H1 (cell line): Measurements from ENCODE around the gene DNAJC7. TPM values are rescaled to one million over a fixed set of nuclear protein-coding genes. Genes with fewer than 3 reads are reported as not detected.

Experiments used
- CTCF ChIA-PET: fragments of 300-600 bp; sonication (Branson Sonifier 250); formaldehyde crosslinking; loops from one replicate; lab custom pipeline; 2021; ENCODE audit not compliant: partially characterized antibody; lab: Charles Lee
- POLR2A ChIA-PET: fragments of 300-600 bp; sonication (Branson Sonifier 250); formaldehyde crosslinking; loops from one replicate; lab custom pipeline; 2021; ENCODE audit warnings: inconsistent platforms; ENCODE audit not compliant: partially characterized antibody; lab: Charles Lee
- DNase-seq, 2 experiments: peaks; one replicate each; pipeline versions ENCODE4 v3.0.0 to v3.0.0-alpha.2; 2010 to 2022; ENCODE audit warnings: low spot score in 2 of 2, low read depth in 1 of 2, mixed read lengths in 1 of 2
- FAIRE-seq: peaks from 2 replicates; lab custom pipeline; 2011; peaks lifted over from hg19 to GRCh38; lab: Jason Lieb, UNC
- H2AFZ ChIP-seq: 2 replicates; pipeline ENCODE4 v1.8.1; 2012; ENCODE audit warnings: low read length, inconsistent platforms
- H2AK5ac ChIP-seq: 2 replicates; pipeline ENCODE4 v1.6.1; 2013; ENCODE audit warnings: low read depth, low read length
- H2BK120ac ChIP-seq: replicated peaks from 2 replicates; pipeline ENCODE3; 2013; ENCODE audit warnings: low read depth, low read length, inconsistent platforms
- H2BK12ac ChIP-seq: 2 replicates; pipeline ENCODE4 v1.6.1; 2013; ENCODE audit warnings: low read depth, low read length
- H2BK15ac ChIP-seq: 2 replicates; pipeline ENCODE4 v1.6.1; 2013; ENCODE audit warnings: low read length
- H2BK20ac ChIP-seq: 2 replicates; pipeline ENCODE4 v1.6.1; 2013; ENCODE audit warnings: low read length
- H2BK5ac ChIP-seq: 2 replicates; pipeline ENCODE4 v1.6.1; 2013; ENCODE audit warnings: low read depth, low read length
- H3K14ac ChIP-seq: 2 replicates; pipeline ENCODE4 v1.6.1; 2013; ENCODE audit warnings: inconsistent platforms; ENCODE audit not compliant: insufficient read length
- H3K18ac ChIP-seq: 2 replicates; pipeline ENCODE4 v1.6.1; 2013; ENCODE audit warnings: low read length; ENCODE audit errors: extremely low read depth
- H3K23ac ChIP-seq: 2 replicates; pipeline ENCODE4 v1.6.1; 2013; ENCODE audit warnings: inconsistent platforms; ENCODE audit not compliant: insufficient read length
- H3K23me2 ChIP-seq: 2 replicates; pipeline ENCODE4 v1.6.1; 2013; ENCODE audit warnings: low read depth, low read length
- H3K27ac ChIP-seq: 2 replicates; pipeline ENCODE4 v1.6.1; 2011; ENCODE audit warnings: low read depth, low read length, inconsistent platforms
- H3K27me3 ChIP-seq, 4 experiments: replicated peaks in 1 of 4; 1 replicate in 1 of 4; 2 replicates in 3 of 4; pipeline versions ENCODE4 v1.6.1 to v1.8.1; 2011 to 2013; ENCODE audit warnings: low read length in 3 of 4, mild to moderate bottlenecking in 3 of 4, inconsistent platforms in 2 of 4, mixed read lengths in 2 of 4, moderate library complexity in 1 of 4; ENCODE audit not compliant: control insufficient read depth in 3 of 4, insufficient read depth in 3 of 4; ENCODE audit errors: extremely low read depth in 1 of 4
- H3K36me3 ChIP-seq, 4 experiments: 2 replicates each; pipeline versions ENCODE4 v1.6.1 to v1.8.1; 2011 to 2013; ENCODE audit warnings: mild to moderate bottlenecking in 4 of 4, low read length in 3 of 4, moderate library complexity in 2 of 4, control low read depth in 1 of 4, inconsistent platforms in 1 of 4; ENCODE audit not compliant: insufficient read depth in 4 of 4, control insufficient read depth in 2 of 4
- H3K4ac ChIP-seq: replicated peaks from 2 replicates; pipeline ENCODE3; 2013; ENCODE audit warnings: low read length, low read depth, mixed read lengths, inconsistent platforms; ENCODE audit not compliant: insufficient read length
- H3K4me1 ChIP-seq, 4 experiments: replicated peaks in 1 of 4; 1 replicate in 1 of 4; 2 replicates in 3 of 4; pipeline versions ENCODE4 v1.6.1 to v1.8.1; 2011 to 2013; ENCODE audit warnings: low read length in 3 of 4, inconsistent platforms in 2 of 4, mixed read lengths in 1 of 4; ENCODE audit not compliant: insufficient read depth in 4 of 4, control insufficient read depth in 3 of 4
- H3K4me2 ChIP-seq, 2 experiments: 2 replicates each; pipeline versions ENCODE4 v1.6.1 to v1.8.1; 2011 to 2013; ENCODE audit warnings: low read depth in 2 of 2, low read length in 2 of 2, control low read depth in 1 of 2, inconsistent platforms in 1 of 2, mild to moderate bottlenecking in 1 of 2; ENCODE audit not compliant: insufficient read depth in 1 of 2
- H3K4me3 ChIP-seq, 4 experiments: fragments of 200-600, 300-600 bp in 1 of 4; sonication (generic), shearing (Covaris generic), sonication (Bioruptor Twin) in 1 of 4; 2 replicates each; pipeline versions ENCODE4 v1.5.1 to v1.8.1; 2011 to 2016; ENCODE audit warnings: low read length in 4 of 4, low read depth in 3 of 4, control low read depth in 2 of 4, inconsistent platforms in 2 of 4, mild to moderate bottlenecking in 2 of 4, mixed read lengths in 1 of 4, moderate library complexity in 1 of 4; ENCODE audit not compliant: insufficient read depth in 2 of 4; ENCODE audit errors: extremely low read depth in 1 of 4
- H3K56ac ChIP-seq: replicated peaks from 2 replicates; pipeline ENCODE3; 2013; ENCODE audit warnings: low read depth, mild to moderate bottlenecking, mixed read lengths, low read length, inconsistent platforms; ENCODE audit not compliant: insufficient read length
- H3K79me1 ChIP-seq: 2 replicates; pipeline ENCODE4 v1.6.1; 2013; ENCODE audit warnings: low read depth, low read length, control low read depth
- H3K79me2 ChIP-seq, 2 experiments: 2 replicates each; pipeline versions ENCODE4 v1.6.1 to v1.8.1; 2012 to 2013; ENCODE audit warnings: low read length in 2 of 2, mild to moderate bottlenecking in 2 of 2, inconsistent platforms in 1 of 2; ENCODE audit not compliant: insufficient read depth in 2 of 2, control insufficient read depth in 1 of 2
- H3K9ac ChIP-seq, 4 experiments: replicated peaks in 1 of 4; 1 replicate in 1 of 4; 2 replicates in 3 of 4; pipeline versions ENCODE4 v1.6.1 to v1.8.1; 2011 to 2013; ENCODE audit warnings: low read depth in 3 of 4, low read length in 3 of 4, control low read depth in 2 of 4, mild to moderate bottlenecking in 2 of 4, moderate library complexity in 2 of 4, inconsistent platforms in 1 of 4; ENCODE audit errors: extremely low read depth in 1 of 4
- H3K9me3 ChIP-seq, 2 experiments: 2 replicates each; pipeline versions ENCODE4 v1.6.1 to v1.8.1; 2012 to 2013; ENCODE audit warnings: mild to moderate bottlenecking in 2 of 2, moderate library complexity in 2 of 2, control low read depth in 1 of 2, inconsistent platforms in 1 of 2, low read depth in 1 of 2, low read length in 1 of 2, mixed read lengths in 1 of 2; ENCODE audit not compliant: insufficient read depth in 2 of 2
- H4K20me1 ChIP-seq, 2 experiments: replicated peaks in 1 of 2; 2 replicates each; pipeline versions ENCODE3 to v1.8.1; 2011 to 2013; ENCODE audit warnings: inconsistent platforms in 2 of 2, low read length in 2 of 2, mild to moderate bottlenecking in 1 of 2; ENCODE audit not compliant: insufficient read depth in 2 of 2, control insufficient read depth in 1 of 2
- H4K5ac ChIP-seq: 2 replicates; pipeline ENCODE4 v1.6.1; 2013; ENCODE audit warnings: low read length, low read depth, mixed read lengths, inconsistent platforms; ENCODE audit not compliant: insufficient read length
- H4K8ac ChIP-seq: 2 replicates; pipeline ENCODE4 v1.8.0; 2013; ENCODE audit warnings: mild to moderate bottlenecking, moderate library complexity, low read length, inconsistent platforms; ENCODE audit not compliant: insufficient read depth; ENCODE audit errors: extremely low read depth
- H4K91ac ChIP-seq: replicated peaks from 2 replicates; pipeline ENCODE3; 2013; ENCODE audit warnings: low read length, mixed read lengths, inconsistent platforms; ENCODE audit not compliant: insufficient read length
- CBX8 ChIP-seq: fragments of 300-800, 300-1000 bp; sonication (generic); IDR thresholded peaks from 2 replicates; pipeline ENCODE4 v1.7.1; 2016; ENCODE audit warnings: low read depth, low read length, borderline replicate concordance
- TBP ChIP-seq: IDR thresholded peaks from 2 replicates; pipeline ENCODE4 v1.6.1; 2011; ENCODE audit warnings: low read depth, low read length, improper control_type of control experiment
- TCF12 ChIP-seq: IDR thresholded peaks from 2 replicates; pipeline ENCODE4 v1.6.1; 2011; ENCODE audit warnings: low read depth, mild to moderate bottlenecking, low read length
- WGBS, 2 experiments: shearing (Covaris generic) in 1 of 2; methylation state at CpG; one replicate each; pipeline versions ENCODE4 v1.1.6 to v1.1.7; 2013 to 2015; ENCODE audit warnings: low lambda C conversion rate in 2 of 2, mixed read lengths in 2 of 2, inconsistent platforms in 1 of 2, low coverage in 1 of 2, missing lambda C conversion rate in 1 of 2; ENCODE audit not compliant: insufficient replicate concordance in 2 of 2, insufficient coverage in 1 of 2, insufficient read length in 1 of 2; ENCODE audit errors: extremely low coverage in 1 of 2, missing lambda C conversion rate in 1 of 2; 5-methylcytosine and 5-hydroxymethylcytosine counted together
- polyA plus RNA-seq, 7 experiments: library from polyadenylated mRNA; depleted of rRNA in 3 of 7; stranded (reverse) in 5 of 7; unstranded in 2 of 7; fragments of >200 nt in 5 of 7; fragments of 200-250 nt in 2 of 7; gene quantifications; 1 replicate in 5 of 7; 2 replicates in 1 of 7; 4 replicates in 1 of 7; pipeline versions ENCODE4 v1.2.1 to v1.2.3, GENCODE V29; 2011 to 2013; ENCODE audit warnings: missing spikeins in 2 of 7, mixed read lengths in 2 of 7
- total RNA-seq: library from RNA; stranded (reverse); fragmentation: NEBNext Ultra II Directional; extraction: Animal tissue kit (Norgen Biotek cat#: 25700); gene quantifications from 2 replicates; pipeline ENCODE4 v1.2.1, GENCODE V29; 2021
- TF ChIP-seq, protein P1 (sequence below): IDR thresholded peaks from 2 replicates; pipeline ENCODE4 v1.6.1; 2012; ENCODE audit warnings: inconsistent platforms

The DNAJC7 gene
- total and polyA plus RNA-seq, 2 of the 8 experiments (the other 6 are each of a cell fraction or from before 2014, with no cell fraction given), result 31.0 to 148 TPM

DNA sequence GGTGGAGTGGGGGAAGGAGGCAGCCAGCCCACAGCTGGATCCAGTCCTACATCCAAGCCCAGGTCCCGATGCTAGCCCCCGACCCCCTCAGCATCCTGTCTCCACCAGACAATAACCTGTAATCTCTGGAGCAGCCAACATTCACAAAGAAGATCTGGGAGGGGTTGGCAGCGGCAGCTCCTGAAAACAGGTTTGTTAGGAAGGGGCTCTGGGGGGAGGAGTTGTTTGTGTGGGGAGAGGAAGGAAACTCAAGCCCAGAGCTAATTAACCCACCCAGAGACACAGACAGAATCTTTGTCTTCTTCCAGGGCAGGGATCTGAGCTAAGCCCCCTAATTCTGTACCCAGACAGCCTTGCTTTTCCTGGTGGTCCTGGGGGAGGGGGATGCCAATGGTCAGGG, 37.8 kb upstream of the DNAJC7 start:
- Histone ChIP-seq H4K5ac (no peak overlapping the region), H3K27ac (no peak overlapping the region), H3K23ac (no peak overlapping the region), H3K79me1 (no peaks in the 10 kb centered on the region), H2BK5ac (no peak overlapping the region), H3K4me3 (no peak overlapping the region), H3K4me1 (peaks cover 0 to 26% (median 14%) of the 10 kb centered on the region in 4 experiments; a peak in 6 of 7 replicates), H4K8ac (no peak overlapping the region), H2BK20ac (0 out of 2 replicates have a peak overlapping the region, but pooled peaks have one; percentile 56), H4K20me1 (no peaks in the 10 kb centered on the region), H3K4me2 (no peak overlapping the region; a peak in 1 of 4 replicates), H2AK5ac (no peak overlapping the region), H4K91ac (no peak overlapping the region), H3K36me3 (no peaks in the 10 kb centered on the region), H2BK15ac (no peak overlapping the region), H3K23me2 (peaks cover 5% of the 10 kb centered on the region; the same call in 1 of the 2 replicates), H3K27me3 (peaks cover 0 to 3% (median 0%) of the 10 kb centered on the region in 4 experiments; a peak in 2 of 7 replicates), H3K14ac (no peak overlapping the region), H3K18ac (no peak overlapping the region), H3K79me2 (no peaks in the 10 kb centered on the region), H3K9me3 (no peaks in the 10 kb centered on the region), H2BK12ac (0 out of 2 replicates have a peak overlapping the region, but pooled peaks have one; percentile 20), H2BK120ac (no peak overlapping the region), H3K4ac (no peak overlapping the region), H2AFZ (no peak overlapping the region), H3K9ac (no peak overlapping the region), H3K56ac (no peak overlapping the region)
- 0 out of 2 replicates have a peak, but pooled peaks have one; percentile 33 for TF ChIP-seq TCF12
- no peak for TF ChIP-seq CBX8
- TF ChIP-seq TBP, result no peak
- TF ChIP-seq, protein P1, sequence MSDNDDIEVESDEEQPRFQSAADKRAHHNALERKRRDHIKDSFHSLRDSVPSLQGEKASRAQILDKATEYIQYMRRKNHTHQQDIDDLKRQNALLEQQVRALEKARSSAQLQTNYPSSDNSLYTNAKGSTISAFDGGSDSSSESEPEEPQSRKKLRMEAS, result no peak
- 27% methylated on average over 2 of the region's 3 CpGs; no CpG with 5 or more reads in 1 of the 2 experiments for WGBS, 2 experiments
- CTCF ChIA-PET, result interaction anchor here (0.7 to 17.0 kb wide), 14 partner anchors 9 to 126 kb away, joined by 3 to 381 read pairs (median 6); partner anchors contain the start of genes DHX58, HSPB9, KAT2A and KCNH4
- no peak for FAIRE-seq
- POLR2A ChIA-PET, result interaction anchor here (0.8 to 1.3 kb wide), 4 partner anchors 11 to 41 kb away, joined by 3 to 4 read pairs (median 4); no protein-coding TSS in a partner anchor
- DNase-seq, result no peak
